ENCODE results near the gene SLC39A5. TPM values are rescaled to one million over a fixed set of nuclear protein-coding genes. Genes with fewer than 3 reads are reported as not detected.

The SLC39A5 gene
- total and polyA plus RNA-seq, 2 of the 13 experiments (the other 11 are each of a cell fraction or from before 2014, with no cell fraction given) = 59.7 to 101 TPM

- TF ChIP-seq BCLAF1 (IDR thresholded peaks at IDR 0.05) = no peak
- peak; percentile 95 for TF ChIP-seq CSRNP1 (CRISPR knock-in tag; IDR thresholded peaks at IDR 0.05)
- peak; percentile 40 for TF ChIP-seq ISL2 (CRISPR knock-in tag; IDR thresholded peaks at IDR 0.05)
- peak; percentile 42; the same call in 1 of the 2 replicates for TF ChIP-seq ZBTB25 (CRISPR knock-in tag; IDR thresholded peaks at IDR 0.05)
- no peak for TF ChIP-seq RBM39 (IDR thresholded peaks at IDR 0.05; ENCODE audit: low read depth, low read length, poor library complexity, severe bottlenecking)
- no peak for TF ChIP-seq GMEB2 (CRISPR knock-in tag; IDR thresholded peaks at IDR 0.05; ENCODE audit: low read depth)
- no peak for TF ChIP-seq NFATC3 (CRISPR knock-in tag; IDR thresholded peaks at IDR 0.05)
- TF ChIP-seq ZFP37 (CRISPR knock-in tag; IDR thresholded peaks at IDR 0.05; ENCODE audit: borderline replicate concordance) = no peak
- no peak for TF ChIP-seq NFE2L1 (CRISPR knock-in tag; IDR thresholded peaks at IDR 0.05; ENCODE audit: borderline replicate concordance)
- TF ChIP-seq PBX2 (CRISPR knock-in tag; IDR thresholded peaks at IDR 0.05) = no peak
- no peak for TF ChIP-seq ATRX (CRISPR knock-in tag; IDR thresholded peaks at IDR 0.05; ENCODE audit: borderline replicate concordance)
- TF ChIP-seq ERF (CRISPR knock-in tag; IDR thresholded peaks at IDR 0.05) = peak; percentile 85
- TF ChIP-seq ZNF276 (CRISPR knock-in tag; IDR thresholded peaks at IDR 0.05; ENCODE audit: low read depth) = no peak; the same call in 1 of the 2 replicates
- TF ChIP-seq TRIM24 (CRISPR knock-in tag; IDR thresholded peaks at IDR 0.05) = no peak
- TF ChIP-seq ZBTB3 (CRISPR knock-in tag; IDR thresholded peaks at IDR 0.05; ENCODE audit: borderline replicate concordance, low read depth) = no peak
- peak; percentile 25; the same call in 1 of the 2 replicates for TF ChIP-seq BCL6 (CRISPR knock-in tag; IDR thresholded peaks at IDR 0.05)
Measured at GRCh38 chr12:56266693-56267442, 37.0 kb downstream of the SLC39A5 start, which contains the start of gene COQ10A (continued).

All from HepG2 (cell line).